ENCODE data around the gene PRRT2. TPM values are rescaled to one million over a fixed set of nuclear protein-coding genes. Genes with fewer than 3 reads are reported as not detected.
"Not testable (repeated sequence)": the region's sequence is repeated elsewhere in the genome, so short reads cannot be mapped to it uniquely, and the experiment has no call there.

The PRRT2 gene
- total and polyA plus RNA-seq, 10 of the 15 experiments (the other 5 are each of a cell fraction or from before 2014, with no cell fraction given): 0.08 to 0.49 (median 0.12) TPM; not detected in 4

DNA sequence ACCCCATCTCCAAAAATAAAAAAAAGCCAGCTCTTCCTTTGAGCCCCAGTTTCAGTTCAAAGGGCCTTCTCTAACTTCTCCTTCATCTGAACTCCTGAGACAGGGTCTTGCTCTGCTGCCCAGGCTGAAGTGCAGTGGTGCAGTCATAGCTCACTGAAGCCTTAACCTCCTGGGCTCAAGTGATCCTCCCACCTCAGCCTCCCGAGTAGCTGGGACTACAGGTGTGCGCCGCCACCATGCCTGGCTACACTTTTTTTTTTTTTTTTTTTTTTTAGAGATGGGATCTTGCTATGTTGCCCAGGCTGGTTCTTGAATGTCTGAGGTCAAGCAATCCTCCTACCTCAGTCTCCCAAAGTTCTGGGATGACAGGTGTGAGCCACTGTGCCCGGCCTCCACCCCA lies 21.2 kb downstream of the PRRT2 start:
- H3K27ac ChIP-seq (ENCODE audit: control insufficient read depth, insufficient read depth); FAIRE-seq; ATAC-seq; BruUV-seq (replicated peaks); H3K4me3 ChIP-seq; RAD21 ChIA-PET (ENCODE audit: unreplicated experiment); in situ Hi-C loops (cut with MboI); DNase-seq (ENCODE audit: low read depth, low spot score); H3K9me3 ChIP-seq (replicated peaks; ENCODE audit: control insufficient read depth, insufficient read depth, low read length); H3K9ac ChIP-seq (ENCODE audit: control insufficient read depth, insufficient read depth, low read length); H2AFZ ChIP-seq (ENCODE audit: control insufficient read depth, low read depth, low read length); SMC1A ChIA-PET (ENCODE audit: uncharacterized antibody, unreplicated experiment); H3K79me2 ChIP-seq (ENCODE audit: control insufficient read depth, insufficient read depth, low read length); H3K4me1 ChIP-seq (ENCODE audit: control insufficient read depth, insufficient read depth, low read length); H4K20me1 ChIP-seq (ENCODE audit: control insufficient read depth, insufficient read depth); H3K27me3 ChIP-seq (replicated peaks in 1 of 2; ENCODE audit: control insufficient read depth in 2 of 2, insufficient read depth in 2 of 2, low read length in 1 of 2); intact Hi-C loops (cut with micrococcal nuclease; ENCODE audit: unreplicated experiment); H3K4me2 ChIP-seq (ENCODE audit: control insufficient read depth, insufficient read depth): not testable (repeated sequence)
- peaks cover 11 to 15% of the 10 kb centered on the region in 2 experiments; a peak in 3 of 4 replicates for H3K36me3 ChIP-seq (ENCODE audit: control insufficient read depth in 2 of 2, insufficient read depth in 2 of 2, low read length in 1 of 2)
- ChIA-PET POLR2A (interaction anchor here (1.0 kb wide), 1 partner anchor 16 kb away, joined by 3 read pairs; no protein-coding TSS in a partner anchor), CTCF (interaction anchor here (0.6 to 1.6 kb wide), 5 partner anchors 15 to 128 kb away, joined by 3 to 7 read pairs (median 3); partner anchors contain the start of gene PAGR1)
- WGBS (ENCODE audit: insufficient coverage, insufficient replicate concordance, low lambda C conversion rate, missing lambda C conversion rate): 85% methylated on average over 4 of the region's 4 CpGs

DNA sequence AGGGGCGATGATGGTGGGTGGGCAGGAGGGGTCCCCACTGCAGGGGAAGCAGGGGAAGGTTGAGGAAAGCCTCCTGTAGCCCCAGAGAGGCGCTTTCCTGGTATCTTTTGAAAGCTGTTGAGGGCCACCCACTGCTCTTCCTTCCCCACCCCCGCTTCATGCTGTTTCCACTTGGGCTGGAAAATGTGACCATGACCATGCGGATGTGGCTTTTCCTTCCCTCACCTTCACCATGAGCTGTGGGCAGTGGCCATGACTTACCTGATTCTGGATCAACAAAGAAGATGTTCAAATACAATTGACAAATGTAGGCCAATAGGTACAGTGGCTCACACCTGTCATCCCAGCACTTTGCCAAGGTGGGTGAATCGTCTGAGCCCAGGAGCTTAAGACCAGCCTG lies 22.1 kb downstream of the PRRT2 start:
- no peak for DNase-seq (ENCODE audit: low read depth, low spot score)
- CTCF ChIA-PET: no interaction called here
- H3K36me3 ChIP-seq (ENCODE audit: control insufficient read depth in 2 of 2, insufficient read depth in 2 of 2, low read length in 1 of 2): peaks cover 11 to 15% of the 10 kb centered on the region in 2 experiments; a peak in 3 of 4 replicates
- TF ChIP-seq MEF2A (IDR thresholded peaks at IDR 0.05; ENCODE audit: insufficient read depth, low read depth, low read length) (no peak), EGR1 (IDR thresholded peaks at IDR 0.05; ENCODE audit: borderline replicate concordance in 1 of 2, low read depth in 2 of 2, low read length in 2 of 2) (no peak), RAD21 (IDR thresholded peaks at IDR 0.05; ENCODE audit: insufficient read depth, low read depth, low read length) (no peak), MAX (IDR thresholded peaks at IDR 0.05; ENCODE audit: low read depth, low read length) (no peak), TARDBP (IDR thresholded peaks at IDR 0.05; ENCODE audit: borderline replicate concordance) (no peak), CHD1 (IDR thresholded peaks at IDR 0.05; ENCODE audit: low read depth, low read length) (no peak), REST (IDR thresholded peaks at IDR 0.05; ENCODE audit: low read depth, low read length) (no peak), NRF1 (conservative IDR thresholded peaks at IDR 0.05; ENCODE audit: low read depth, low read length) (no peak), CBX5 (IDR thresholded peaks at IDR 0.05; ENCODE audit: low read depth) (no peak), ZNF207 (IDR thresholded peaks at IDR 0.05; ENCODE audit: borderline replicate concordance) (no peak), KAT2A (conservative IDR thresholded peaks at IDR 0.05; ENCODE audit: control insufficient read depth, low read depth, low read length) (no peak), JUNB (IDR thresholded peaks at IDR 0.05) (no peak), ATF7 (IDR thresholded peaks at IDR 0.05; ENCODE audit: low read depth) (no peak), NR2F1 (conservative IDR thresholded peaks at IDR 0.05) (no peak), TCF12 (IDR thresholded peaks at IDR 0.05; ENCODE audit: low read depth, low read length) (no peak), HCFC1 (IDR thresholded peaks at IDR 0.05; ENCODE audit: low read length) (no peak)

More for the DNA sequence above, 22.1 kb downstream of the PRRT2 start:
- RAD21 ChIA-PET (ENCODE audit: unreplicated experiment): no interaction called here
- POLR2A ChIA-PET: no interaction called here
- H3K9ac ChIP-seq (ENCODE audit: control insufficient read depth, insufficient read depth, low read length): no peak overlapping the region
- intact Hi-C loops (cut with micrococcal nuclease; ENCODE audit: unreplicated experiment): no loop called here
- H3K79me2 ChIP-seq (ENCODE audit: control insufficient read depth, insufficient read depth, low read length): no peaks in the 10 kb centered on the region
- no peaks in the 10 kb centered on the region for H3K27me3 ChIP-seq (replicated peaks in 1 of 2; ENCODE audit: control insufficient read depth in 2 of 2, insufficient read depth in 2 of 2, low read length in 1 of 2)
- H3K27ac ChIP-seq (ENCODE audit: control insufficient read depth, insufficient read depth): no peak overlapping the region
- SMC1A ChIA-PET (ENCODE audit: uncharacterized antibody, unreplicated experiment): interaction anchor here (0.6 kb wide), 1 partner anchor 21 kb away, joined by 3 read pairs; no protein-coding TSS in a partner anchor
- H3K9me3 ChIP-seq (replicated peaks; ENCODE audit: control insufficient read depth, insufficient read depth, low read length): no peaks in the 10 kb centered on the region
- H2AFZ ChIP-seq (ENCODE audit: control insufficient read depth, low read depth, low read length): no peak overlapping the region
- ATAC-seq (no peak), FAIRE-seq (no peak)
- no TSS peak for BruUV-seq (replicated peaks)
- no peak overlapping the region for H3K4me2 ChIP-seq (ENCODE audit: control insufficient read depth, insufficient read depth)
- no peaks in the 10 kb centered on the region for H3K4me1 ChIP-seq (ENCODE audit: control insufficient read depth, insufficient read depth, low read length)
- H3K4me3 ChIP-seq: no peak overlapping the region
- H4K20me1 ChIP-seq (ENCODE audit: control insufficient read depth, insufficient read depth): no peaks in the 10 kb centered on the region
- in situ Hi-C loops (cut with MboI): no loop called here
- WGBS (ENCODE audit: insufficient coverage, insufficient replicate concordance, low lambda C conversion rate, missing lambda C conversion rate): 83% methylated on average over 5 of the region's 5 CpGs

All from GM12878 (cell line).